SK-N-SH treated with all-trans-retinoic acid at 6 μM for 48 hours (cell line): Measurements from ENCODE around the gene TOX2.

Experiments used
- ARNTL ChIP-seq: fragments of 450-650 bp; formaldehyde crosslinking; IDR thresholded peaks from 2 replicates; pipeline ENCODE4 v1.5.0; 2020; ENCODE audit warnings: low read depth, mild to moderate bottlenecking, moderate library complexity, borderline replicate concordance
- CSRNP3 ChIP-seq: fragments of 250-450 bp; sonication (Bioruptor Pico); IDR thresholded peaks from 2 replicates; pipeline ENCODE4 v1.5.1; 2021; ENCODE audit warnings: mild to moderate bottlenecking, moderate library complexity
- ESRRG ChIP-seq: fragments of 250-450 bp; sonication (Bioruptor Pico); IDR thresholded peaks from 2 replicates; pipeline ENCODE4 v1.6.1; 2021; ENCODE audit warnings: mild to moderate bottlenecking
- GLIS3 ChIP-seq: fragments of 250-450 bp; sonication (Bioruptor Pico); IDR thresholded peaks from 2 replicates; pipeline ENCODE4 v1.5.0; 2020; ENCODE audit warnings: mild to moderate bottlenecking, moderate library complexity
- OSR1 ChIP-seq: fragments of 250-450 bp; sonication (Bioruptor Pico); IDR thresholded peaks from 2 replicates; pipeline ENCODE4 v1.8.0; 2022; ENCODE audit warnings: moderate library complexity, mild to moderate bottlenecking, inconsistent platforms
- PATZ1 ChIP-seq: fragments of 250-450 bp; sonication (Bioruptor Pico); IDR thresholded peaks from 2 replicates; pipeline ENCODE4 v1.8.0; 2020; ENCODE audit warnings: mild to moderate bottlenecking, moderate library complexity, borderline replicate concordance
- RARB ChIP-seq: fragments of 250-450 bp; sonication (Bioruptor Pico); IDR thresholded peaks from 2 replicates; pipeline ENCODE4 v1.8.0; 2021; ENCODE audit warnings: mild to moderate bottlenecking, moderate library complexity
- TCF4 ChIP-seq: fragments of 250-450 bp; sonication (Bioruptor Pico); IDR thresholded peaks from 2 replicates; pipeline ENCODE4 v1.8.0; 2021; ENCODE audit warnings: mild to moderate bottlenecking, moderate library complexity, borderline replicate concordance
- TSHZ2 ChIP-seq: fragments of 250-450 bp; sonication (Bioruptor Pico); IDR thresholded peaks from 2 replicates; pipeline ENCODE4 v1.5.0; 2020; ENCODE audit warnings: mild to moderate bottlenecking, moderate library complexity
- ZC3H10 ChIP-seq: fragments of 250-450 bp; sonication (Bioruptor Pico); IDR thresholded peaks from 2 replicates; pipeline ENCODE4 v1.5.1; 2021; ENCODE audit warnings: mild to moderate bottlenecking, moderate library complexity
- ZFP30 ChIP-seq: fragments of 450-650 bp; formaldehyde crosslinking; IDR thresholded peaks from 2 replicates; pipeline ENCODE4 v1.5.0; 2022; ENCODE audit warnings: mild to moderate bottlenecking, moderate library complexity
- ZNF70 ChIP-seq: fragments of 450-650 bp; formaldehyde crosslinking; IDR thresholded peaks from 2 replicates; pipeline ENCODE4 v1.5.0; 2020; ENCODE audit warnings: mild to moderate bottlenecking, moderate library complexity
- ZNF8 ChIP-seq: fragments of 450-650 bp; formaldehyde crosslinking; IDR thresholded peaks from 2 replicates; pipeline ENCODE4 v1.5.0; 2020; ENCODE audit warnings: mild to moderate bottlenecking, moderate library complexity

DNA sequence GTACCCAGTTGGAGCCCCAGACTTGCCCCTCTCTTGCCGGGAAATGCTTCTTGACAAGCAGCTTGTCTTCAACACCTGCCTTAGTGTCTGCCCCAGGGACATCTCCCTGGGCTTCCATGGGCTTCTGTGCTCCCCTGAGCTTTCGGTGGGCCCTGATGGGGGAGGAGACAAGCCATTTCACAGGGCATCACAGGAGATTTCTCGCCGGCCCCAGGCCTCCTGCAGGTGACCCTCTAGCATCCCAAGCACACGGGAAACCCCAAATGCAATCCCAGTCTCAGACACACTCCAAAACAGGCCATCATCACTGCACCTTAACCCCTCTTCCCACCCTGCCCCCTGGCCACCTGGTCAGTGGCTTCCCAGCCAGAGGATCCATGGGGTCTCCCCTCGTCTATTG, 197.8 kb downstream of the TOX2 start:
- TF ChIP-seq ZNF8 (CRISPR knock-in tag), result no peak
- TF ChIP-seq PATZ1 (CRISPR knock-in tag), result no peak
- no peak for TF ChIP-seq RARB (CRISPR knock-in tag)
- TF ChIP-seq ZFP30 (CRISPR knock-in tag), result no peak
- TF ChIP-seq ARNTL (CRISPR knock-in tag), result no peak
- TF ChIP-seq CSRNP3 (CRISPR knock-in tag), result no peak
- TF ChIP-seq TCF4 (CRISPR knock-in tag), result no peak
- no peak for TF ChIP-seq ZC3H10 (CRISPR knock-in tag)
- no peak for TF ChIP-seq GLIS3 (CRISPR knock-in tag)
- no peak for TF ChIP-seq ESRRG
- TF ChIP-seq ZNF70 (CRISPR knock-in tag), result no peak
- TF ChIP-seq OSR1 (CRISPR knock-in tag), result no peak
- no peak for TF ChIP-seq TSHZ2 (CRISPR knock-in tag)
